Naive B cell (primary cell): ENCODE results near the gene MC2R. TPM values are rescaled to one million over a fixed set of nuclear protein-coding genes. Genes with fewer than 3 reads are reported as not detected.

ENCODE experiments used
- ATAC-seq, 2 donors: fragments of 150-1000 bp; cut with Tn5 transposase; 2 replicates each; pipeline ENCODE4 v1.10.0; 2021; ENCODE audit warnings: low read depth in 2 of 2, mild to moderate bottlenecking in 2 of 2, moderate library complexity in 2 of 2
- DNase-seq: peaks from one replicate; pipeline ENCODE4 v3.0.0; 2022
- H3K27ac Mint-ChIP-seq, 6 donors: one replicate each; pipeline ENCODE4 v1.8.0; 2020 to 2022; ENCODE audit warnings: mild to moderate bottlenecking in 6 of 6, mixed read lengths in 6 of 6, moderate library complexity in 5 of 6, inconsistent platforms in 2 of 6
- H3K27me3 Mint-ChIP-seq, 3 donors: one replicate each; pipeline ENCODE4 v1.8.0; 2021 to 2022; ENCODE audit warnings: mixed read lengths in 3 of 3, mild to moderate bottlenecking in 1 of 3
- H3K36me3 Mint-ChIP-seq, 2 donors: one replicate each; pipeline ENCODE4 v1.8.0; 2020 to 2022; ENCODE audit warnings: mixed read lengths in 2 of 2, inconsistent platforms in 1 of 2, mild to moderate bottlenecking in 1 of 2
- H3K4me1 Mint-ChIP-seq, 3 donors: one replicate each; pipeline ENCODE4 v1.8.0; 2020 to 2022; ENCODE audit warnings: mixed read lengths in 3 of 3, inconsistent platforms in 1 of 3, mild to moderate bottlenecking in 1 of 3, moderate library complexity in 1 of 3
- H3K4me3 Mint-ChIP-seq, 8 donors: one replicate each; pipeline ENCODE4 v1.8.0; 2020 to 2022; ENCODE audit warnings: mild to moderate bottlenecking in 8 of 8, mixed read lengths in 8 of 8, moderate library complexity in 8 of 8, inconsistent platforms in 2 of 8
- H3K9me3 Mint-ChIP-seq, 7 donors: one replicate each; pipeline ENCODE4 v1.8.0; 2020 to 2022; ENCODE audit warnings: mixed read lengths in 7 of 7, mild to moderate bottlenecking in 5 of 7, inconsistent platforms in 2 of 7, moderate library complexity in 1 of 7
- polyA plus RNA-seq, 6 donors: library from polyadenylated mRNA; unstranded; fragments of 300-500 nt; fragmentation: Illumina TruSeq; gene quantifications; one replicate each; pipeline ENCODE4 v1.2.3, GENCODE V29; 2021; ENCODE audit warnings: low read depth in 6 of 6

MC2R gene
- polyA plus RNA-seq, 6 donors from 2014 or later: not detected

DNA sequence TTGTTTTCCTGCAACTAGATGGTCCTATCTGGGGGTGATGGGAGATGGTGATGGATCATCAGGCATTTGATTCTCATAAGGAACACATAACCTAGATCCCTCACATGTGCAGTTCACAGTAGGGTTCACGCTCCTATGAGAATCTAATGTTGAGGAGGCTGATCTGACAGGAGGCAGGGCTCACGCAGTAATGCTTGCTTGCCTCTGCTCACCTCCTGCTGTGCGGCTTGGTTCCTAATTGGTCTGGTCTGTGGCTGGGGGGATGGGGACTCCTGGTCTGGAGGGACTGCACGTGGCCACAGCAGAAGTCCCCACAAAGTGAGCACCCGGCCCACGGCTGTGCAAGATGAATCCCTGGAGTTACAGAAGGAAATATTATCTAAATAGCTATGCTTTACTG is 80.1 kb downstream of the MC2R start:
- H3K4me1 Mint-ChIP-seq: no peaks in the 10 kb centered on the region
- ATAC-seq: no peak
- H3K4me3 Mint-ChIP-seq: no peak overlapping the region
- no peak overlapping the region for H3K27ac Mint-ChIP-seq
- H3K9me3 Mint-ChIP-seq: peaks cover 0 to 7% (median 3%) of the 10 kb centered on the region in 7 donors
- no peaks in the 10 kb centered on the region for H3K36me3 Mint-ChIP-seq
- no peak for DNase-seq
- peaks cover 31 to 43% (median 36%) of the 10 kb centered on the region in 3 donors for H3K27me3 Mint-ChIP-seq

GRCh38 chr18:13834496-13835015 is 80.8 kb downstream of the MC2R start:
- no peak overlapping the region for H3K4me3 Mint-ChIP-seq
- DNase-seq (no peak), ATAC-seq (no peak)
- H3K4me1 Mint-ChIP-seq: no peaks in the 10 kb centered on the region
- H3K27ac Mint-ChIP-seq: no peak overlapping the region
- H3K9me3 Mint-ChIP-seq: peaks cover 0 to 7% (median 3%) of the 10 kb centered on the region in 7 donors
- peaks cover 32 to 44% (median 36%) of the 10 kb centered on the region in 3 donors for H3K27me3 Mint-ChIP-seq
- H3K36me3 Mint-ChIP-seq: no peaks in the 10 kb centered on the region

Other genes with a start within 250 kb of the MC2R start
- 10 to 100 TPM; 10.8 to 22.7 (median 17.3) TPM for gene FAM210A, start 189.0 kb downstream of the MC2R start, polyA plus RNA-seq
- gene RNMT, start 188.9 kb downstream of the MC2R start, polyA plus RNA-seq: 100 to 1,000 TPM in 4 of 6 donors, 10 to 100 TPM in 2; 53.0 to 118 (median 104) TPM
- gene MC5R, start 91.4 kb downstream of the MC2R start, polyA plus RNA-seq: not detected
- gene ZNF519, start 216.9 kb upstream of the MC2R start, polyA plus RNA-seq: 1 to 10 TPM; 3.6 to 8.2 (median 5.6) TPM